Heart right ventricle (tissue), 16 donors: ENCODE results near the gene TBCB. TPM values are rescaled to one million over a fixed set of nuclear protein-coding genes. Genes with fewer than 3 reads are reported as not detected.
"Not testable (repeated sequence)": the region's sequence is repeated elsewhere in the genome, so short reads cannot be mapped to it uniquely, and the experiment has no call there.

Experiments used
- ATAC-seq, 8 donors: fragments of 200-7000 bp; cut with Tn5 transposase; one replicate each; pipeline ENCODE4 v1.9.1; 2020; ENCODE audit warnings: mild to moderate bottlenecking in 8 of 8, moderate library complexity in 8 of 8, moderate number of reproducible peaks in 1 of 8
- DNase-seq, 2 donors: peaks; one replicate each; pipeline ENCODE4 v3.0.0-alpha.2; 2020
- H3K27ac ChIP-seq, 10 donors: fragments of 200-600 bp; sonication (generic) in 2 of 10; one replicate each; pipeline versions ENCODE4 v1.5.0 to v1.8.0; 2020 to 2022; ENCODE audit warnings: mild to moderate bottlenecking in 3 of 10
- H3K27me3 ChIP-seq, 7 donors: fragments of 200-600 bp; one replicate each; pipeline ENCODE4 v1.8.0; 2021 to 2022; ENCODE audit warnings: mild to moderate bottlenecking in 2 of 7
- H3K36me3 ChIP-seq, 9 donors: fragments of 200-600 bp; sonication (generic) in 1 of 9; one replicate each; pipeline versions ENCODE4 v1.5.0 to v1.8.0; 2020 to 2022; ENCODE audit warnings: mild to moderate bottlenecking in 2 of 9
- H3K4me1 ChIP-seq, 9 donors: fragments of 200-600 bp; sonication (generic) in 1 of 9; one replicate each; pipeline versions ENCODE4 v1.5.0 to v1.8.0; 2020 to 2022; ENCODE audit warnings: mild to moderate bottlenecking in 4 of 9
- H3K4me3 ChIP-seq, 10 donors: fragments of 200-600 bp; sonication (generic) in 2 of 10; one replicate each; pipeline versions ENCODE4 v1.5.0 to v1.8.0; 2020 to 2022; ENCODE audit warnings: mild to moderate bottlenecking in 7 of 10, moderate library complexity in 2 of 10
- H3K9me3 ChIP-seq, 11 donors: fragments of 200-600 bp in 10 of 11; sonication (generic) in 2 of 11; one replicate each; pipeline versions ENCODE4 v1.5.0 to v1.8.0; 2013 to 2022; ENCODE audit warnings: mild to moderate bottlenecking in 2 of 11, control low read depth in 1 of 11, moderate library complexity in 1 of 11
- CTCF ChIP-seq, 9 donors: fragments of 200-600 bp; sonication (generic) in 2 of 9; IDR thresholded peaks; one replicate each; pipeline versions ENCODE4 v1.5.0 to v1.8.0; 2021 to 2022; ENCODE audit warnings: antibody characterized with exemption in 9 of 9, mild to moderate bottlenecking in 5 of 9, moderate library complexity in 1 of 9
- WGBS, 2 donors: extraction: QIAGEN DNeasy Blood & Tissue Kit; methylation state at CpG; one replicate each; pipeline ENCODE4 v1.1.7; 2013; ENCODE audit warnings: inconsistent platforms in 1 of 2; 5-methylcytosine and 5-hydroxymethylcytosine counted together
- intact Hi-C, 10 donors: fragments of 100-400 bp; cut with DNase I; formaldehyde crosslinking; loops; one replicate each; pipeline versions ENCODE4 v1.11.1 to v1.14.2; 2022
- polyA plus RNA-seq, 2 donors: library from polyadenylated mRNA; stranded (reverse); fragments of 200-250 nt; gene quantifications; one replicate each; pipeline ENCODE4 v1.2.3, GENCODE V29; 2013
- total RNA-seq, 10 donors: library from RNA; stranded (reverse); fragmentation: NEBNext Ultra II Directional in 3 of 10; extraction: Animal tissue kit (Norgen Biotek cat#: 25700) in 3 of 10; gene quantifications; one replicate each; pipeline versions ENCODE4 v1.2.1 to v1.2.4, GENCODE V29; 2021 to 2023
- donor health status: Arrhythmogenic right ventricular cardiomyopathy.
- donor health status: ischemic (EF 13 %, LVEDD 7.1; RV severe dilation, severe dysfunction).
- donor health status: healthy with polysubstance abuse.
- donor health status: DM: no; HTN: yes; CAD: no.
- donor health status: DM: no; HTN: no; CAD: no.
- donor health status: ischemic (EF 25% LVEDD 6.9; RV normal size, moderate dysfunction).
- donor health status: ischemic (EF 25% LVEDD 5.7; RV mildly dilated, moderate dysfunction).
- donor health status: healthy.
- donor health status: DM: yes; HTN: yes; CAD: no.
- donor health status: Ischemic cardiomyopathy.
- donor health status: ischemic (EF 35%, LVEDD 5.7; RV mildly dilated, moderate dysfunction).
- donor health status: nonischemic (EF 11% LVEDD 7.7; RV severe dilation, severe dysfunction).
- donor health status: DM: yes; HTN: yes; CAD: no.
- donor health status: PGD.
- donor health status: ischemic (EF 29% LVEDD 5.4; RV normal size, mild dysfunction).
- donor health status: nonischemic (EF 23%, LVEDD 6.1; RV moderate dilation, normal function).

The TBCB gene
- total and polyA plus RNA-seq, 12 donors: 73.0 to 193 (median 99.2) TPM

- peak overlapping the region; percentile 71 to 97 (median 93) for H3K27ac ChIP-seq
- WGBS, 2 donors: 14% methylated on average over 10 of the region's 10 CpGs
- ATAC-seq: peak; percentile 3 to 26 (median 14)
- peaks cover 0 to 31% (median 19%) of the 10 kb centered on the region in 9 donors for H3K36me3 ChIP-seq
- peak overlapping the region; percentile 13 to 64 (median 51) for H3K4me3 ChIP-seq
- DNase-seq: peak in 1 of 2 donors; percentile 39
- intact Hi-C loops: loop anchor here in 6 of 10 donors (1.0 to 10.0 kb wide), 7 partner anchors 11 to 364 kb away; partner anchors contain the start of genes COX7A1 (in 1 of the 6) and LRFN3 (in 1 of the 6)
- peaks cover 0 to 45% (median 16%) of the 10 kb centered on the region in 9 donors for H3K4me1 ChIP-seq
- no peak for TF ChIP-seq CTCF (IDR thresholded peaks at IDR 0.05)
- no peaks in the 10 kb centered on the region for H3K27me3 ChIP-seq
- no peaks in the 10 kb centered on the region for H3K9me3 ChIP-seq
Observed at GRCh38 chr19:36128392-36128736, 13.1 kb downstream of the TBCB start.

DNA sequence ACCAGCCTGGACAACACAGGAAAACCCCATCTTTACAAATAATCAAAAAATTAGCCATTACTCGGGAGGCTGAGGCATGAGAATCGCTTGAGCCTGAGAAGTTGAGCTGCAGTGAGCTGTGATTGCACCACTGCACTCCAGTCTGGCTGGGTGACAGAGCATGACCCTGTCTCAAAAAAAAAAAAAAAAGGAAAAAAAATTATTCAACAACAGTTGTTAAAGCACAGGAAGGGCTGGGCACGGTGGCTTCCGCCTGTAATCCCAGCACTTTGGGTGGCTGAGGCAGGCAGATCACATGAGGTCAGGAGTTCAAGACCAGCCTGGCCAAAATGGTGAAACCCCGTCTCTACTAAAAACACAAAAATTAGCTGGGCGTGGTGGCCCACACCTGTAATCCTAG, 16.0 kb downstream of the TBCB start:
- intact Hi-C loops: not testable (repeated sequence)

DNA sequence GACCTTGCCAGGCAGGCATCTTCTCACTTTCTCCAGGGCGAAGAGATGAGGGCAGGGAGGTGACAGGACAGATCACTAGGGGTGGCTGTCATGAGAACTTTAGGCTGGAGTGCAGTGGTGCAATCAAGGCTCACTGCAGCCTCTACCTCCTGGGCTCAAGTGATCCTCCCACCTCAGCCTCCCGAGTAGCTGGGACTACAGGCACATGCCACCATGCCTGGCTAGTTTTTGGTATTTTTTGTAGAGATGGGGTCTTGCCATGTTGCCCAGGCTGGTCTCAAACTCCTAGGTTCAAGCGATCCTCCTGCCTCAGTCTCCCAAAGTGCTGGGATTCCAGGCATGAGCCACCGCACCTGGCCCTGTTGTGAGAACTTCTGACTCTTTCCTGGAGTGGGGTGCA, 19.6 kb downstream of the TBCB start:
- H3K36me3 ChIP-seq, H3K9me3 ChIP-seq, DNase-seq, H3K27me3 ChIP-seq, H3K4me3 ChIP-seq, intact Hi-C loops, ATAC-seq, H3K27ac ChIP-seq: not testable (repeated sequence)
- peaks cover 0 to 42% (median 11%) of the 10 kb centered on the region in 9 donors for H3K4me1 ChIP-seq
- WGBS, 2 donors: 92 to 96% methylated on average over 4 of the region's 4 CpGs

More for the DNA sequence above, 16.0 kb downstream of the TBCB start:
- H3K4me3 ChIP-seq, H3K36me3 ChIP-seq, DNase-seq, H3K27me3 ChIP-seq, ATAC-seq, H3K9me3 ChIP-seq: not testable (repeated sequence)
- 65 to 74% methylated on average over 6 of the region's 6 CpGs for WGBS, 2 donors
- Histone ChIP-seq H3K4me1 (peaks cover 0 to 46% (median 17%) of the 10 kb centered on the region in 9 donors), H3K27ac (peak overlapping the region in 1 of 10 donors; percentile 59)

DNA sequence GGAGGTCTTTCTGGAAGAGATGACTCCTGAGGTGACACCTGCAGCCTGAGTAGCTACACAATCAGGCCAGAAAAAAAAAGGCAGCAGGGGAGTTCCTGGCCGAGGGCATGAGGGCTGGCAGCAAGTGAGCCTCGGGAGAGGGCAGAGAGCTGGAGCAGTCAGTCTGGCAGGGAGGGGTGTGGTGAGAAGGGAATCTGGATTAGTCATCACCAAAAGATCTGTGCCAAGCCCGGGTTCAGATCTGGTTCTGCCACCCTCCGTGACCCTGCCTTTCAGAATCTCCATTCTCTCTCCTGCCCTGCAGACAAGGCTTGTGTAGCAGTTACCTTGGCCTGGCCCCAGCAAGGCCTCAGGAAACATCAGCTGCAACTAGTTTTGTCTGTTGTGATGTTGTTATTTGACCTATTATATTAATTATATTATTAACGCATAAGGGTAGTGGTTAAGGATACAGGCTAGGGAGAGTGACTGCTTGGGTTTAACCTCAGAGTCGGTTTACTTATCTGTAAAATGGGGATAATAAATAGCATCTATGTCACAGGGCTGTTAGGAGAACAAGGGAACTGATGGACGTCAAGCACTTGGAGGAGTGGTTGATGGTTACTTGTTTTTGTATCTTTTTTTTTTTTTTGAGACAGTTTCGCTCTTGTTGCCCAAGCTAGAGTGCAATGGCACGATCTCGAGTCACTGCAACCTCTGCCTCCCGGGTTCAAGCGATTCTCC, 21.9 kb downstream of the TBCB start:
- WGBS, 2 donors: 61% methylated on average over 12 of the region's 12 CpGs
- H3K4me1 ChIP-seq: peaks cover 0 to 36% (median 21%) of the 10 kb centered on the region in 9 donors
- DNase-seq: peak; percentile 48 to 63
- H3K4me3 ChIP-seq: no peak overlapping the region
- no peak for TF ChIP-seq CTCF (IDR thresholded peaks at IDR 0.05)
- H3K27ac ChIP-seq: peak overlapping the region in 9 of 10 donors; percentile 27 to 81 (median 68)
- H3K27me3 ChIP-seq: no peaks in the 10 kb centered on the region
- peak in 3 of 8 donors; percentile 36 to 49 (median 39) for ATAC-seq
- no peaks in the 10 kb centered on the region for H3K9me3 ChIP-seq
- H3K36me3 ChIP-seq: peaks cover 0 to 7% (median 4%) of the 10 kb centered on the region in 9 donors
- intact Hi-C loops: no loop called here

- TF ChIP-seq CTCF (IDR thresholded peaks at IDR 0.05): no peak
- Histone ChIP-seq H3K36me3 (peaks cover 0 to 27% (median 19%) of the 10 kb centered on the region in 9 donors), H3K9me3 (no peaks in the 10 kb centered on the region), H3K4me3 (peak overlapping the region; percentile 73 to 99 (median 88)), H3K27me3 (no peaks in the 10 kb centered on the region), H3K27ac (peak overlapping the region; percentile 89 to 100 (median 99)), H3K4me1 (peaks cover 0 to 34% (median 21%) of the 10 kb centered on the region in 9 donors)
- intact Hi-C loops: loop anchor here in 1 of 10 donors (1.0 kb wide), 1 partner anchor 11 kb away; no protein-coding TSS in a partner anchor
- WGBS, 2 donors: 67% methylated on average over 7 of the region's 7 CpGs
- ATAC-seq (no peak), DNase-seq (no peak)
Observed at GRCh38 chr19:36139120-36139472, 23.8 kb downstream of the TBCB start.
